Prostate gland (tissue), 2 donors: ENCODE measurements around the gene ARL2BP.

ENCODE experiments used
- POLR2A ChIP-seq: fragments of 450-650 bp; IDR thresholded peaks from one replicate; pipeline ENCODE4 v1.6.1; 2016; ENCODE audit warnings: antibody characterized with exemption, mild to moderate bottlenecking
- POLR2AphosphoS5 ChIP-seq: sonication (generic); formaldehyde crosslinking; IDR thresholded peaks from one replicate; pipeline ENCODE4 v1.6.1; 2017; ENCODE audit warnings: antibody characterized with exemption
- TF ChIP-seq, protein P1 (sequence below), 4 experiments: fragments of 200-600 bp in 2 of 4; fragments of 450-650 bp in 2 of 4; sonication (generic) in 2 of 4; IDR thresholded peaks; 1 replicate in 3 of 4; 2 replicates in 1 of 4; pipeline ENCODE4 v1.5.1; 2016 to 2019; ENCODE audit warnings: antibody characterized with exemption in 4 of 4, mild to moderate bottlenecking in 2 of 4, moderate library complexity in 2 of 4

DNA sequence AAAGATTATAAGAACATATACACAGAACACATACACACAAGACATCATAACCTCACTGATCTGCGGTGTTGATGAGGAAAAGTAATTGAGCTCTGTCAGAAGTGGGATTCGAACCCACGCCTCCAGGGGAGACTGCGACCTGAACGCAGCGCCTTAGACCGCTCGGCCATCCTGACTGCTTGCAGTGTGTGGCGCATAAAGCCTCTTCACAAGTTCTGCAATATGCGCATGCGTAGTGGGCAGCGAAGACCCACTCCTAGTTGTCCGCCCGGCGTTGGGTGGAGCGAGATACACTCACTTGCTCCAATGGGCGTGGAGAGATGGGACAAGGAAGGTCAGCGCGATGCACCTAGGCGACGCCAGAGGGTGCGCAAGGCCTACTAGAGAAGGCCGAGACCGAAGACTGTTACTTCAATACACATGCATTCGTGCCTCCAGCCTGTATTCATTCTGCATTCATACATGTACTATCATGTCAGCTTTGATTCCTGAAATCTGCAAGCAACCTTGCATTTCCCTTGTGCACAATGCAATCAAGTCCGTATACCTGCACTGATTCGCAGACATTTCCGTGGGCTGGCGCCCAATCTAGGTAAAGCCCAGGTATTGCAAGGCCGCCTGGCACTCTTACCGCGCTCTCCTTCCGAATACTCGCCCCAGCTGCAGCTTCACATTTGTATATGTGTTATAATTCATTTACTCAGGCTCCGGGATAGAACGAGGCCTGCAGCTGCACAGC lies 55.5 kb downstream of the ARL2BP start:
- TF ChIP-seq, protein P1, sequence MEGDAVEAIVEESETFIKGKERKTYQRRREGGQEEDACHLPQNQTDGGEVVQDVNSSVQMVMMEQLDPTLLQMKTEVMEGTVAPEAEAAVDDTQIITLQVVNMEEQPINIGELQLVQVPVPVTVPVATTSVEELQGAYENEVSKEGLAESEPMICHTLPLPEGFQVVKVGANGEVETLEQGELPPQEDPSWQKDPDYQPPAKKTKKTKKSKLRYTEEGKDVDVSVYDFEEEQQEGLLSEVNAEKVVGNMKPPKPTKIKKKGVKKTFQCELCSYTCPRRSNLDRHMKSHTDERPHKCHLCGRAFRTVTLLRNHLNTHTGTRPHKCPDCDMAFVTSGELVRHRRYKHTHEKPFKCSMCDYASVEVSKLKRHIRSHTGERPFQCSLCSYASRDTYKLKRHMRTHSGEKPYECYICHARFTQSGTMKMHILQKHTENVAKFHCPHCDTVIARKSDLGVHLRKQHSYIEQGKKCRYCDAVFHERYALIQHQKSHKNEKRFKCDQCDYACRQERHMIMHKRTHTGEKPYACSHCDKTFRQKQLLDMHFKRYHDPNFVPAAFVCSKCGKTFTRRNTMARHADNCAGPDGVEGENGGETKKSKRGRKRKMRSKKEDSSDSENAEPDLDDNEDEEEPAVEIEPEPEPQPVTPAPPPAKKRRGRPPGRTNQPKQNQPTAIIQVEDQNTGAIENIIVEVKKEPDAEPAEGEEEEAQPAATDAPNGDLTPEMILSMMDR (IDR thresholded peaks at IDR 0.05): peak; percentile 84 to 100 (median 98)
- TF ChIP-seq POLR2A (peak; percentile 63), POLR2AphosphoS5 (peak; percentile 99)
